ENCODE results near the gene C1orf74.

GRCh38 chr1:209809611-209810010 is 25.3 kb upstream of the C1orf74 start:
- TF ChIP-seq POLR2A (IDR thresholded peaks at IDR 0.05) = no peak
- no peak for TF ChIP-seq CTCF (IDR thresholded peaks at IDR 0.05)
- TF ChIP-seq EP300 (IDR thresholded peaks at IDR 0.05; ENCODE audit: low read depth) = no peak
